ENCODE data around the gene INPP4A. TPM values are rescaled to one million over a fixed set of nuclear protein-coding genes. Genes with fewer than 3 reads are reported as not detected.

The INPP4A gene
- total and polyA plus RNA-seq, 9 of the 15 experiments (the other 6 are each of a cell fraction or from before 2014, with no cell fraction given): 1.8 to 15.7 (median 8.3) TPM

GRCh38 chr2:98505311-98505808, 60.7 kb downstream of the INPP4A start (continued):
- TF ChIP-seq EP400 (IDR thresholded peaks at IDR 0.05) (no peak), ZNF561 (CRISPR knock-in tag; conservative IDR thresholded peaks at IDR 0.05) (no peak), SREBF1 (IDR thresholded peaks at IDR 0.05; ENCODE audit: borderline replicate concordance, low read depth, low read length) (no peak), BRF1 (IDR thresholded peaks at IDR 0.05; ENCODE audit: borderline replicate concordance, extremely low read depth, insufficient read length) (no peak), C11orf30 (IDR thresholded peaks at IDR 0.05; ENCODE audit: low read depth) (peak; percentile 59)

GRCh38 chr2:98505971-98506664, 61.5 kb downstream of the INPP4A start:
- WGBS (ENCODE audit: insufficient coverage, low coverage, missing lambda C conversion rate): 81% methylated on average over 6 of the region's 7 CpGs
- peaks cover 5% of the 10 kb centered on the region; the same call in 2 of the 3 replicates for H3K36me3 ChIP-seq (ENCODE audit: control insufficient read depth, insufficient read depth, low read length)
- DNase-seq (ENCODE audit: extremely low read depth in 1 of 4, low spot score in 3 of 4) (no peak), FAIRE-seq (no peak), ATAC-seq (no peak)
- no peak overlapping the region; the same call in 1 of the 2 replicates for H3K4me2 ChIP-seq (ENCODE audit: insufficient read depth, low read length)
- peaks cover 6% of the 10 kb centered on the region for H3K9me1 ChIP-seq (ENCODE audit: control insufficient read depth, insufficient read depth, low read length)
- in situ Hi-C loops (cut with MboI): no loop called here
- intact Hi-C loops (cut with micrococcal nuclease): loop anchor here (5.0 kb wide), 1 partner anchor 59 kb away; no protein-coding TSS in a partner anchor
- no TSS peak for BruUV-seq (replicated peaks)
- TF ChIP-seq ZBTB5 (IDR thresholded peaks at IDR 0.05) (no peak), ETS1 (conservative IDR thresholded peaks at IDR 0.05; ENCODE audit: control insufficient read depth, low read depth, low read length) (no peak), ZEB2 (IDR thresholded peaks at IDR 0.05) (no peak), ZNF347 (CRISPR knock-in tag; IDR thresholded peaks at IDR 0.05; ENCODE audit: low read depth) (no peak), CHD2 (IDR thresholded peaks at IDR 0.05; ENCODE audit: low read depth, low read length) (no peak), TARDBP (IDR thresholded peaks at IDR 0.05) (no peak), ZNF184 (CRISPR knock-in tag; IDR thresholded peaks at IDR 0.05) (no peak), ZNF77 (CRISPR knock-in tag; IDR thresholded peaks at IDR 0.05) (no peak)
- TF ChIP-seq, protein P1, sequence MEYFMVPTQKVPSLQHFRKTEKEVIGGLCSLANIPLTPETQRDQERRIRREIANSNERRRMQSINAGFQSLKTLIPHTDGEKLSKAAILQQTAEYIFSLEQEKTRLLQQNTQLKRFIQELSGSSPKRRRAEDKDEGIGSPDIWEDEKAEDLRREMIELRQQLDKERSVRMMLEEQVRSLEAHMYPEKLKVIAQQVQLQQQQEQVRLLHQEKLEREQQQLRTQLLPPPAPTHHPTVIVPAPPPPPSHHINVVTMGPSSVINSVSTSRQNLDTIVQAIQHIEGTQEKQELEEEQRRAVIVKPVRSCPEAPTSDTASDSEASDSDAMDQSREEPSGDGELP (CRISPR knock-in tag; IDR thresholded peaks at IDR 0.05; ENCODE audit: borderline replicate concordance): no peak
- peak overlapping the region in 1 of 2 experiments; percentile 41; a peak in 1 of 4 replicates for H3K9ac ChIP-seq (ENCODE audit: insufficient read depth in 1 of 2, low read depth in 2 of 2, low read length in 2 of 2)
- H3K27me3 ChIP-seq (ENCODE audit: control insufficient read depth in 2 of 2, insufficient read depth in 2 of 2, low read length in 2 of 2): no peaks in the 10 kb centered on the region
- H3K79me2 ChIP-seq (ENCODE audit: control insufficient read depth, insufficient read depth, low read length): peaks cover 27% of the 10 kb centered on the region; the same call in 2 of the 3 replicates
- H3K27ac ChIP-seq (ENCODE audit: extremely low read depth, low read depth, low read length): no peak overlapping the region
- ChIA-PET POLR2A (interaction anchor here (0.5 to 1.6 kb wide), 2 partner anchors 41 to 251 kb away, joined by 3 to 4 read pairs; no protein-coding TSS in a partner anchor), CTCF (ENCODE audit: low intra/inter-chr PET ratio) (no interaction called here)
- no peak overlapping the region for H2AFZ ChIP-seq (ENCODE audit: low read depth, low read length)
- no peaks in the 10 kb centered on the region for H3K9me3 ChIP-seq (replicated peaks; ENCODE audit: control insufficient read depth, insufficient read depth, low read depth, low read length)
- no peaks in the 10 kb centered on the region; the same call in 1 of the 2 replicates for H4K20me1 ChIP-seq (replicated peaks; ENCODE audit: control insufficient read depth, insufficient read depth, low read length)
- H3K4me1 ChIP-seq (replicated peaks in 1 of 2; ENCODE audit: control insufficient read depth in 2 of 2, insufficient read depth in 2 of 2, low read length in 2 of 2): peaks cover 44 to 55% of the 10 kb centered on the region in 2 experiments
- H3K4me3 ChIP-seq: no peak overlapping the region
